ENCODE data around the gene HRH3.

Gene HRH3

DNA sequence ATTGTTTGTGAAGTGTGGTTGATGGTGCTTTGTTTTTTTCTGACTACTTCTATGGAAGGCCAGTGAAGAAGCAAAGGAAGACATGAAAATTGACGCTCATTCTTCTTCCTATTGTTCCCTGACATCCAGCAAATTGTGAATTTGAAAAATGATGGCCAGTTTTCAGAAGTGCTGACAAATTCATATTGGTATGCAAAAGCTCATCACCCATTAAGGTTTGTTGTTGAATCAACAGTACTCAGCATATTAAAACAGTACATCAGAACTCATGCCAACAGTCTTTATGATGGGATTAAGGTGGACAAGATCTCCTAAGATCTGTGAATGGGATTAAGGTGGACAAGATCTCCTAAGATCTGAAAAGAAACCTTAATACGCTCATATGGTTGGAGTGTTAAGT is 38.3 kb downstream of the HRH3 start:
- in situ Hi-C loops (cut with MboI; ENCODE audit: low sequenced_read_pairs) = no loop called here

DNA sequence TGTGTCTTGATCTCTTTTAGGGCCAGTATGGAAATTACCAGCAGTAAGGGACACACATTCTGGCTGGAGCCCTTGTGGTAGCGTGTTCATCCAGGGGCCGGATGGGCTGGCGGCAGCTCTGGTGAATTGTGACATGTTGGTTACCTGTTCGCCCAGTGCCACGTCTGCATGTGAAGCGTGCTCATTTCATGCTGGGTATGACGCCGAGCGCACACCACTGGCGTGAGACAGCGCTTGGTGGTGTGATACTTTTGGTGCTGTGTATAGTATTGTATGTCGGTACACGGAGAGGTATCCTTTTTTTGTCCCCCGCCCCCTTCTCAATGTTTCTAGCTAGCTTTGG is 40.9 kb downstream of the HRH3 start:
- in situ Hi-C loops (cut with MboI; ENCODE audit: low sequenced_read_pairs) = no loop called here

DNA sequence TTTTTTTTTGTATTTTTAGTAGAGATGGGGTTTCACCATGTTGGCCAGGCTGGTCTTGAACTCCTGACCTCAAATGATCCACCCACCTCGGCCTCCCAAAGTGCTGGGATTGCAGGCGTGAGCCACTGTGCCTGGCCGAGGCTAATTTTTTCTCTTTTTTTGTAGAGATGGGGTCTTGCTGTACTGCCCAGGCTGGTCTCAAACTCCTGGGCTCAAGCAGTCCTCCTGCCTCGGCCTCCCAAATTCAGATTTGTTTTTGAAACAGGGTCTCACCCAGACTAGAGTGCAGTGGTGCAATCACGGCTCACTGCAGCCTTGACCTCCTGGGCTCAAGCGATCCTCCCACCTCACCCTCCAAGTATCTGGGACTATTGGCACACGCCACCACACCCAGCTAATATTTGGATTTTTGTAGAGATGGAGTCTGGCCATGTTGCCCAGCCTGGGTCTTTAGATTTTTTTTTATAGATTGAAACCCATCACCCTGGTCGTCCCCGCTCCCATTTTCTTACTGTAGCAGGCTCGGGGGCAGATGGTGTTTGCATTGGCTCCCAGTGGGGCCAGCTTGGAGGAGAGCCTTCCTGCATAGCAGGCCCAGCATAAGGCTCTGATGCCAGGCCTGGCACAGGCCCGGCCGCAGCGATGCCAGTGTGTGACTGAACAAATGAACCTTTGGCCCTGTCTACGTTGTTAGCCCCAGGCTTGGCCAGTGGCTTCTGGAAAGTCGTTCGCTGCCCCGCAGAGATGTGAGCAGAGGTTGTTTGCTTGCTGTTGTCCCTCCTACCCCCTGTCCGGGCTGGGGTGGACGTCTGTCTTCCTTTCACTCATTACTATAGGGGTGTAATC is 41.5 kb downstream of the HRH3 start:
- in situ Hi-C loops (cut with MboI; ENCODE audit: low sequenced_read_pairs) = no loop called here

DNA sequence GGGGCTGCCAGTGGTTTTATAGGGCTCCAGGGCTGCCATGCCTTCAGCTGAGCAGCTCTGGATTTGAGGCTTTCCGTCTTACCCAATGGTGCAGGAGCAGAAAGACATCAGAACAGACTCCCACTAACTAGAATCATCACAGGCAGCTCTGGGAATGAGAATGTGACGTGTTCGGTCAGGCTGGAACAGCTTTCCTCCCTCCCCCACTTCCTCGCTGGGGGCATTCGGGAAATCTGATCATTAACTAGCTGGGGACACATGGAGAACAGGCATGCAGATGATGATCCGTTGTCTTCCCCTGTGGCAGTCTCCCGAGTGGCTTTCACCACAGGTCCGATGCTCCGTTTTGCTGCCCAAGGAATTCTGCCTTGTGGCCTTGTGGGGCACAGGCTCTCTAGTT is 42.8 kb downstream of the HRH3 start:
- in situ Hi-C loops (cut with MboI; ENCODE audit: low sequenced_read_pairs) = no loop called here

DNA sequence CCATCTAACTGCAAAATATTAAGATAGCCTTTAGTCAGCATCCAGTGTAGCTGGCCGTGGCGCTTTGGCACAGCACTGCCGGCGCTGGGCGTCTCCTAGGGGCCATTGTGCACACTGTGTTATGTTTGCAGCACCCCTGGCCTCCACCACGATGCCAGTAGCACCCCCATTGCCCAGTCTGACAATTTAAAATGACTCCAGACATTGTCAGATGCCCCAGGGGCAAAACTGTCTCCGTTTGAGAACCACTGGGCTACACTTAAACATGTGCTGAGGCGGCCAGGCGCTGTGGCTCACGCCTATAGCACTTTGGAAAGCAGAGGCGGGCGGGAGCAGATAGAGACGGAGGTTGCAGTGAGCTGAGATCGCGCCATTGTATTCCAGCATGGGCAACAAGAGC is 43.2 kb downstream of the HRH3 start:
- in situ Hi-C loops (cut with MboI; ENCODE audit: low sequenced_read_pairs) = no loop called here

DNA sequence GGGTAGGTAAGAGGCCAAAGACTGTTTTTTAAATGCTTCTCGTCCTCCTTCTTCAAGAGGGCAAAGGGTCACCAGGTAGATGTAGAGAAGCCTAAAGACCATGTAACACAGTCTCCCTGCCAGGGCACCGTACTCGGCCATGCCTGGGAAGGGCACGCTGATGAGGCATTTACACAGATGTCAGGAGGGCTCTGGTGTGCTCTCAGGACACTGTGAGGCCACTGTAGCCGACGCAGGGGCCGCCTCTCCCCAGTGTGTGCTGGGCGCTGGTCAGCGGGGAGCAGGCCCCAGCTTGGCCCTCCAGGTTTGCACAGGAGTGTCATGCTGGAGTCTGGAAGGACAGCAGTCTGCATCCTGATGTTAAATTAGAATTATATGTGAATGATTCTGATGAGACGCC is 44.4 kb downstream of the HRH3 start:
- in situ Hi-C loops (cut with MboI; ENCODE audit: low sequenced_read_pairs) = no loop called here

DNA sequence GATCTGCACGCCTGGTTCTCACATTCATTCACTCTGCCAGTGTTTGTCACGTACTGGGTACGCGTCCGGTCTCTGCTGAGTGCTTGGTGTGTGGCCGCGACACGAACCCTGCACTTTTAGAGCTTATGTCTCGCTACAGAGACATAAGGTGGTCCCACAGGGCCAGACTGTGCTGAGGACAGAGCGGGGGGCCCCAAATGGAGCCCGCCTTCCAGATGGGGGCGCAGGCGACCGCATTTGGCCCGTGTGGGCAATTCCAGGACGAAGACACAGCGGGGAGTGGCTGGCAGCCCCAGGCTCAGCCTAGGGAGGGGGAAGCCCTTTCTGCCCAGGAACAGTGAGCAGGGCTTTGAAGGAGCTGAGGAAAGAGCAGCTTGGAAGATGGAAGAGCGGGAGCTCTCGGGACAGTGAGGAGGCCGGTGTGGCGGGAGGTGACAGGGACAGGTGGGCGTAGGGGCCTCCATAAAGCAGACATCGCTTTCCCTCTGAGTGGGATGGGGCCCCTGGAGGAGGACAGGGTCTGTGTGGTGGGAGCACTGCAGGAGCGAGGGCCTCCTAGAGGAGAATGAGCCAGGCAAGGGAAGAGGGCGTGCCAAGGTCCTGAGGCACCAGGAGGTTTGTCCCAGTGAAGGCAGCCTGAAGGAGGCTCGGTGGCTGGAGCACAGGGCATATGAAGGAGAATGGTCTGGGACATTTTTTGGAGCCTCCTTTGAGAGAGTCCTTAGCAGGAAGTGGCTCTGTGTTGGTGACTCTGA is 45.0 kb downstream of the HRH3 start:
- in situ Hi-C loops (cut with MboI; ENCODE audit: low sequenced_read_pairs) = no loop called here

DNA sequence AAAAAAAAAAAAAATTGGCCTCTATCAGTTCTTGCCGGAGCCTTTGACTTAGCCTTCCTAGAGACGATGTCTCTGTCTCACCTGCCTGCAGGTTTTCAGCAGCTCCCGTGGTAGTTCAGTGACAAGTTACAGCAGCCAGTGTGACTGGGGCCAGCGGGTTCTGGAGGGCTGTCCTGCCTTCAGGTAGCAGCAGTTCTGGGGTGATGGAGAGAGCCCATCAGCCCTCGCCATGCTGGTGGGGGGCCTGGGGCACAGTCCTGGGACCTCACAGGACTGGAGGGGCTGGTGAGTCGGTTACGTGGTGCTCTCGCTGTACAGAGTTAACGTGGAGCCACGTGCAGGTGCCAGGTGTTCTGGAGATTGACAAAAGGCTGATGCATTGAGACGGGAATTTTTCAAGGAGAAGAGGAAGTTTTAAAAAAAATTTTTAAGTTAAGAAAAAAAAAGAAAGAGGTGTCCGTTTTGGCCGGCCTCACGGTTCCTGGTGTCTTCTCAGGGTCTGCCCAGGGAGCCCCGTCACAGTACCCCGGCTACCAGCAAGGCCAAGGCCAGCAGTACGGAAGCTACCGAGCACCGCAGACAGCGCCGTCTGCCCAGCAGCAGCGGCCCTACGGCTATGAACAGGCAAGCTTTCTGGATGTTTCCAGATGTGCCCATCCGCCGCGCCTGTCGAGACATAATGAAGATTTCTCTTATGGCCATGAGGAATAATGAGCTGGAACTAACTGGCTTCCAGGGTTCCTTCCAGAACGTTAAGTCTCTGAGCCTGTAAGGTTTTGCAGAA is 45.9 kb downstream of the HRH3 start:
- in situ Hi-C loops (cut with MboI; ENCODE audit: low sequenced_read_pairs) = no loop called here

DNA sequence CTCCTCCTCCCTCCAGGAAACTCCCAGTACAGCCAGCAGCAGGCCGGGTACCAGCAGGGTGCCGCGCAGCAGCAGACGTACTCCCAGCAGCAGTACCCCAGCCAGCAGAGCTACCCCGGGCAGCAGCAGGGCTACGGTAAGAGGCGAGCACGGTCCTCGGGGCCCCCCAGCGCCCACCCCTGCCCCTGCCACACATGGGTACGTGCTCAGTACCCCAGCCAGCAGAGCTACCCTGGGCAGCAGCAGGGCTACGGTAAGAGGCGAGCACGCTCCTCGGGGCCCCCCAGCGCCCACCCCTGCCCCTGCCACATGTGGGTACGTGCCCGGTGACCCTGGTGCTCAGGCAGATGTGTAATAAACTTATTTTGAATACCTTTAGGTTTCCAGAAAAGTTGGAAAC is 47.4 kb downstream of the HRH3 start:
- in situ Hi-C loops (cut with MboI; ENCODE audit: low sequenced_read_pairs) = no loop called here

DNA sequence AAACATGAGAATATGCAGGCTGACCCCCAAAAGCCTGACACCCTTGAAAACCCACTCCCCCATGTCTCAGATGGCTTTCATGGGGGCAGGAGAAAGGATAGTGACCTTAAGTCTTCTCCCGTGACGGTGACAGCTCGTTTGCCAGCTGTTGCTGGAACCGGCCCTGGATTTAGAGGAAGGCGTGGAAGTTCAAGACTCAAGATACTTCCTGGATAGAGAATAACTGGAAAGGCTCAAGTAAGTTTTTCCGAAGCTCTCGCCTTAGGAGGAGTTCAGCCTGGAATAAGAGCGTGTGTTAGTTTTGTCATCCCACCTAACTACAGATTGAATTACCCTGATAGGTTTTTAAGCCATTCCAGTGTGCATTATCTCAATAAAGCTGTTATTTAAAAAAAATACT is 48.8 kb downstream of the HRH3 start:
- in situ Hi-C loops (cut with MboI; ENCODE audit: low sequenced_read_pairs) = no loop called here

DNA sequence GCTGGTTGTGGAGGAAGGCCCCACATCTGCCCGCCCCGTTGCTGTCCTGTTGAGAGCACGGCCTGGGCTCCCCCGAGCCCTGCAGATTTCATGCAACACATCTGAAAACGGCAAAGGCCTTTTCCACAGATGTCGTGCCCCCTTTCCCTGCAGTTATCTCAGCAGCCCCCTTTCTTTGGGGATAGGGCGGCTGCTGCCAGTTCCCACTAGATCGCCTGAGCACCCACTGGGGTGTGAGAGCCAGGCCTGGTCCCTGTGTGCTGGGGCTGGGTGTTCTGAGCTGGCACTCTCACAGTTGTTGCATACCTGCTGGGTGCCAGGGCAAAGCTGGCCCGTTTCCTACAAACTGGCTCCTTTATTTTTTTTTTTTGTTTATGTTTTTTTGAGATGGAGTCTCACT is 49.5 kb downstream of the HRH3 start:
- in situ Hi-C loops (cut with MboI; ENCODE audit: low sequenced_read_pairs) = no loop called here

DNA sequence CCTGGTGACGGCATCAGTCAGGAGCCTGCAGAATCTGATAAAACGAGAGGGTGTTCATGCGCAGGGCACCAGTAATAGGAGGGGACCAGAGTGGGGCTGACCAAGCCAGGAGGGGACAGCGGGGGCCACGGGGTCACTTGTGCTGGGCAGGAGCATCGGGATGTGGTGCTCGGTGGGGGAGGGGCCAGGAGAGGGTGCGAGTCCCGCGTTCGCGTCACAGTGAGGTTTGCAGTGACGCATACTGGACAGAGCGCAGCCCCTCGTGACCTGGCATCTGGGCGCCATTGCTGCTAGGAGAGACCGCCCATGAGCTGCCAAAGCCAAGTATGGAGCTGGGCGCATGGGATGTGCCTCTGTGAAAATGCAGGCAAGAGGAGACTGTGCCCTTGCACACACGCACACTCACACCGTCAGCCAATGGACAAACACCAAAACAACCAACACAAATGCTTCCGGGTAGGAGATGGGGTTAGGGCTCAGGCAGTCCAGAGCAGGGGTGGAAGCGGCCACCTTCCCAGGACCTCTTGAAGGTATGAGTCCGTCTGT is 51.1 kb downstream of the HRH3 start:
- in situ Hi-C loops (cut with MboI; ENCODE audit: low sequenced_read_pairs) = no loop called here

DNA sequence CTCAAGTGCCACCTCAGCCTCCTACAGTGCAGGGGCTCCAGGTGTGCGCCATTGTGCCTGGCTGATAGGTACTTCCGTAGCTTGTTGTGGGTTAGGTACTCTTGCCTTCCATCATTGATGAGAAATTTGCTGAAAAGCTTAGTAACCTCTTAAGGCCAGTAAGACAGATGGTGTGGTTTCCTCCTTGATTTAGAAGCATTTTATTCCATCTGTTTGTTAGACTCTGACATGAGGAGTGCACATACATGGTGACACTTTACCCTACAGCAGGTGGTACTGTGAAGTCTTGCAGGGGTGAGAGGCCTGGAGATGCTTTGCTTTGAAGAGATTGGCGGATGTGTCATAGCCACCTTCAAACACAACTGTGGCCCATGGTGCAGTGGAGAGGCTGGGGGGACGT is 52.0 kb downstream of the HRH3 start:
- in situ Hi-C loops (cut with MboI; ENCODE audit: low sequenced_read_pairs) = no loop called here

DNA sequence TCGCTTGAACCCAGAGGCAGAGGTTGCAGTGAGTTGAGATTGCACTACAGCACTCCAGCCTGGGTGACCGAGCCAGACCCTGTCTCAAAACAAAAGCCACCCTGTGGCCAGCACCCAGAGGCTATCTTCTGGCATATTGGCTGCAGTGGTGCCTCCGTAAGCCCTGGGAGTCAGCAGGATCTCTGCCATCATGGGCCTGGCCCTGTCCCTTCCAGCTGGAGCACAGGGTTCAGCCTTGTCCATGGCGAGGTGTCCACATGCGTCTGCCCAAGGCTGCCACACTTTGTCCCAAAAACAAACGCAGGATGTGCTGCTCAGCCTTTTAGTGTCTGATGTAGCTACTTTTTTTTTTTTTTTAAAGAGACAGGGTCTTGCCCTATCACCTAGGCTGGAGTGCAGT is 52.6 kb downstream of the HRH3 start:
- in situ Hi-C loops (cut with MboI; ENCODE audit: low sequenced_read_pairs) = no loop called here

DNA sequence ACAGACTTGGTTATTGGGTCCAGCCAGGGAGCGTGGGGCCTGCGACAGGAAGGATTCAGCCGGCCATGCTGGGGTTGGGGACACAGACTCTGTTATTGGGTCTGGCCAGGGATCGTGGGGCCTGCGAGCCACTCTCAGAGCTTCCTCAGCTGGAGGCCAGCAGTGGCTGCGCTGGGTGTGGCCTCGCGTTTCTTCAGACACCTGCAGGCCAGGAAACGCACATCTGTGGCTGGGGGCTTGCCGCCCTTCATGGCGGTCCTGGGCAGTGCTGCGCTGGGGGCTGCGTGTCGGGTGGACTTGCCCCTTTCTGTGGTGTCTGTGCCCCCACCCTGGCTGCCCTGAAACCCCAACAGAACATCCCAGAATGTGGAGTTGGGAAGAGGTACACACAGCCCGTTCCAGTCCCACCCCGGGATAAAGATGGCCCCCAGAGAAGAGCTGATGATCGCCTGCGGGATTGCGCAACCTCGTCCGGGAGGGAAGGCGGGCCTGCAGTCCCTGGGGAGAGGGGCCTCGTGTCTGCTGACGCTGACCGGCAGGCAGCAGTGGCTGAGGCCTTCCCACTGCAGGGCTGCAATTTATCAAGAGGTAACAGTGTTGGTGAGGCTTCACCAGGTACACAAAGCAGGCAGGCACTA is 54.2 kb downstream of the HRH3 start:
- in situ Hi-C loops (cut with MboI; ENCODE audit: low sequenced_read_pairs) = no loop called here

All from hTERT RPE-1 (cell line).